Activated T-cell treated with anti-CD3 and anti-CD28 coated beads, Interleukin-2, amount 50 U/mL, for 48 hours (primary cell): ENCODE results near the gene TLE3.
A peak's percentile ranks its signal among the peaks of the same experiment; 100 is the strongest.
"Not testable (repeated sequence)": the region's sequence is repeated elsewhere in the genome, so short reads cannot be mapped to it uniquely, and the experiment has no call there.

Source experiments
- DNase-seq, 2 experiments: peaks; one replicate each; pipeline ENCODE4 v3.0.0-alpha.2; 2020

TLE3 gene

GRCh38 chr15:70125605-70126004 is 27.9 kb upstream of the TLE3 start:
- no peak for DNase-seq

GRCh38 chr15:70121624-70122302 is 24.0 kb upstream of the TLE3 start:
- no peak for DNase-seq

GRCh38 chr15:70120958-70121623 is 23.4 kb upstream of the TLE3 start:
- no peak for DNase-seq

- no peak for DNase-seq
Measured at GRCh38 chr15:70119911-70120508, 22.3 kb upstream of the TLE3 start.

- DNase-seq: no peak
Measured at GRCh38 chr15:70118599-70118998, 20.9 kb upstream of the TLE3 start.

GRCh38 chr15:70116317-70116716 is 18.6 kb upstream of the TLE3 start:
- no peak for DNase-seq

GRCh38 chr15:70114221-70114620 is 16.5 kb upstream of the TLE3 start:
- DNase-seq: no peak

- no peak for DNase-seq
Measured at GRCh38 chr15:70113304-70113700, 15.6 kb upstream of the TLE3 start.

- not testable (repeated sequence) for DNase-seq
Measured at GRCh38 chr15:70112572-70113303, 15.0 kb upstream of the TLE3 start.

GRCh38 chr15:70112074-70112395 is 14.3 kb upstream of the TLE3 start:
- no peak for DNase-seq

GRCh38 chr15:70111203-70112073 is 13.7 kb upstream of the TLE3 start:
- no peak for DNase-seq

- DNase-seq: no peak
Measured at GRCh38 chr15:70109978-70110377, 12.3 kb upstream of the TLE3 start.

- DNase-seq: no peak
Measured at GRCh38 chr15:70109531-70109930, 11.8 kb upstream of the TLE3 start.

GRCh38 chr15:70103880-70104626 is 6.3 kb upstream of the TLE3 start:
- no peak for DNase-seq

GRCh38 chr15:70102827-70103226 is 5.1 kb upstream of the TLE3 start:
- no peak for DNase-seq

GRCh38 chr15:70101459-70102113 is 3.9 kb upstream of the TLE3 start:
- no peak for DNase-seq

GRCh38 chr15:70100474-70101341 is 3.0 kb upstream of the TLE3 start:
- peak; percentile 72 to 78 for DNase-seq

GRCh38 chr15:70099967-70100473 is 2.3 kb upstream of the TLE3 start:
- DNase-seq: peak in 1 of 2 experiments; percentile 37

GRCh38 chr15:70099167-70099966 is 1.6 kb upstream of the TLE3 start:
- DNase-seq: peak; percentile 100
